SW 1271 (cell line): ENCODE results near the gene MED26.
"Not testable (repeated sequence)": the region's sequence is repeated elsewhere in the genome, so short reads cannot be mapped to it uniquely, and the experiment has no call there.

ENCODE experiments used
- DNase-seq, 2 experiments: peaks; one replicate each; lab custom pipeline; 2025; lab: John Stamatoyannopoulos, UW

MED26 gene

GRCh38 chr19:16573925-16574324 is 54.1 kb downstream of the MED26 start:
- DNase-seq, result no peak

- DNase-seq, result no peak
These were observed 54.7 kb downstream of the MED26 start for GRCh38 chr19:16573296-16573695.

- peak; percentile 81 to 93 for DNase-seq
These were observed 55.4 kb downstream of the MED26 start, which contains the start of gene SLC35E1 for GRCh38 chr19:16572332-16573211. Gene SLC35E1 (minus strand): TSS chr19:16572415. CDS start chr19:16572364, 51 bp downstream.

- DNase-seq, result no peak
These were observed 56.1 kb downstream of the MED26 start for GRCh38 chr19:16571822-16572331.

- DNase-seq, result no peak
These were observed 56.7 kb downstream of the MED26 start for GRCh38 chr19:16571283-16571682.

GRCh38 chr19:16569609-16570320 is 58.2 kb downstream of the MED26 start:
- no peak for DNase-seq

- DNase-seq, result no peak
These were observed 61.3 kb downstream of the MED26 start for GRCh38 chr19:16566702-16567101.

GRCh38 chr19:16566161-16566560 is 61.8 kb downstream of the MED26 start:
- DNase-seq, result no peak

- no peak for DNase-seq
These were observed 63.2 kb downstream of the MED26 start for GRCh38 chr19:16564842-16565241.

- no peak for DNase-seq
These were observed 65.4 kb downstream of the MED26 start for GRCh38 chr19:16562608-16563025.

GRCh38 chr19:16561382-16561781 is 66.6 kb downstream of the MED26 start:
- DNase-seq, result no peak

- no peak for DNase-seq
These were observed 68.2 kb downstream of the MED26 start for GRCh38 chr19:16559780-16560276.

GRCh38 chr19:16554776-16555175 is 73.2 kb downstream of the MED26 start:
- no peak for DNase-seq

- not testable (repeated sequence) for DNase-seq
These were observed 76.1 kb downstream of the MED26 start for GRCh38 chr19:16551902-16552301.

GRCh38 chr19:16548956-16549355 is 79.0 kb downstream of the MED26 start:
- no peak for DNase-seq

GRCh38 chr19:16544473-16545231 is 83.4 kb downstream of the MED26 start:
- DNase-seq, result no peak

GRCh38 chr19:16543734-16544133 is 84.3 kb downstream of the MED26 start:
- not testable (repeated sequence) for DNase-seq

- DNase-seq, result no peak
These were observed 85.0 kb downstream of the MED26 start for GRCh38 chr19:16542910-16543472.

GRCh38 chr19:16542045-16542909 is 85.7 kb downstream of the MED26 start, which contains the start of gene CHERP:
Gene CHERP (minus strand): TSS chr19:16542437. CDS start chr19:16542378, 59 bp downstream.
- DNase-seq, result peak; percentile 78 to 93

GRCh38 chr19:16541526-16542044 is 86.4 kb downstream of the MED26 start:
- DNase-seq, result no peak
